ENCODE measurements around the gene DYNC1H1.

GRCh38 chr14:102071283-102071998 is 107.1 kb downstream of the DYNC1H1 start:
- TF ChIP-seq CTCF (IDR thresholded peaks at IDR 0.05) (no peak), POLR2A (IDR thresholded peaks at IDR 0.05) (no peak)

All from esophagus squamous epithelium (tissue), 4 donors.